ENCODE results near the gene SARM1.
A peak's percentile ranks its signal among the peaks of the same experiment; 100 is the strongest.

GRCh38 chr17:28368306-28368831, 3.1 kb upstream of the SARM1 start:
- TF ChIP-seq, protein P1, sequence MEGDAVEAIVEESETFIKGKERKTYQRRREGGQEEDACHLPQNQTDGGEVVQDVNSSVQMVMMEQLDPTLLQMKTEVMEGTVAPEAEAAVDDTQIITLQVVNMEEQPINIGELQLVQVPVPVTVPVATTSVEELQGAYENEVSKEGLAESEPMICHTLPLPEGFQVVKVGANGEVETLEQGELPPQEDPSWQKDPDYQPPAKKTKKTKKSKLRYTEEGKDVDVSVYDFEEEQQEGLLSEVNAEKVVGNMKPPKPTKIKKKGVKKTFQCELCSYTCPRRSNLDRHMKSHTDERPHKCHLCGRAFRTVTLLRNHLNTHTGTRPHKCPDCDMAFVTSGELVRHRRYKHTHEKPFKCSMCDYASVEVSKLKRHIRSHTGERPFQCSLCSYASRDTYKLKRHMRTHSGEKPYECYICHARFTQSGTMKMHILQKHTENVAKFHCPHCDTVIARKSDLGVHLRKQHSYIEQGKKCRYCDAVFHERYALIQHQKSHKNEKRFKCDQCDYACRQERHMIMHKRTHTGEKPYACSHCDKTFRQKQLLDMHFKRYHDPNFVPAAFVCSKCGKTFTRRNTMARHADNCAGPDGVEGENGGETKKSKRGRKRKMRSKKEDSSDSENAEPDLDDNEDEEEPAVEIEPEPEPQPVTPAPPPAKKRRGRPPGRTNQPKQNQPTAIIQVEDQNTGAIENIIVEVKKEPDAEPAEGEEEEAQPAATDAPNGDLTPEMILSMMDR (IDR thresholded peaks at IDR 0.05), result no peak
- TF ChIP-seq POLR2A (IDR thresholded peaks at IDR 0.05), result peak; percentile 42
